GM12891 (cell line): Measurements from ENCODE around the gene TLE6.

Experiments
- PAX5 ChIP-seq: IDR thresholded peaks from 2 replicates; pipeline ENCODE4 v1.6.1; 2011; ENCODE audit warnings: low read length, moderate library complexity, mild to moderate bottlenecking; ENCODE audit not compliant: insufficient read depth, severe bottlenecking
- POLR2A ChIP-seq: IDR thresholded peaks from 2 replicates; pipeline ENCODE4 v1.6.1; 2011; ENCODE audit warnings: low read depth, low read length, control low read depth
- POLR2AphosphoS5 ChIP-seq: IDR thresholded peaks from 2 replicates; pipeline ENCODE4 v1.6.1; 2011; ENCODE audit warnings: low read depth, low read length, control low read depth
- POU2F2 ChIP-seq: IDR thresholded peaks from 2 replicates; pipeline ENCODE4 v1.6.1; 2011; ENCODE audit warnings: low read depth, mild to moderate bottlenecking, control low read depth, low read length, moderate library complexity
- SPI1 ChIP-seq: IDR thresholded peaks from 2 replicates; pipeline ENCODE4 v1.6.1; 2011; ENCODE audit warnings: low read depth, low read length, control low read depth
- TAF1 ChIP-seq: IDR thresholded peaks from 2 replicates; pipeline ENCODE4 v1.6.1; 2011; ENCODE audit warnings: low read depth, low read length, control low read depth

DNA sequence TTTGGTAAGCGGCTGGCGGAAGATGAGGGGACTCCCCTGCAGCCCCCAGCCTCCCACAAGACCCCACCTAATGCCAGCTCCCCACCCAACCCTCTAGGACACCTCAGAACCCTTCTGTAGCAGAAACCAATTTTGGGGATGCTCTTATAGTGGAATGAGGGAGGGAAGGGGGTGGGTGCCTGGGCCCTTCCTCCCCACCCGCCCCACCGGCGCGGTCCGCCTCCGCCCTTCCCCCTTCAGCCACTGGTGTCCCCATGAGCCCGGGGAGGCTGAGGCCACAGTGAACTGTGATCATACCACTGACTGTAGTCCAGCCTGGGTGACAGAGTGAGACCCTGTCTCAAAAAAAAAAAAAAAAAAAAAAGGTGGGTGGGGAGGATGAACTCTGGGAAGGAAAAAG is 16.2 kb downstream of the TLE6 start:
- no peak for TF ChIP-seq POLR2AphosphoS5
- TF ChIP-seq POLR2A: no peak
- no peak for TF ChIP-seq TAF1
- no peak for TF ChIP-seq SPI1
- TF ChIP-seq POU2F2: no peak
- no peak for TF ChIP-seq PAX5
